PFSK-1 (cell line): ENCODE data around the gene TNP2.

Source experiments
- POLR2AphosphoS5 ChIP-seq: IDR thresholded peaks from 2 replicates; pipeline ENCODE4 v1.6.1; 2012; ENCODE audit warnings: low read depth, mild to moderate bottlenecking, control low read depth, low read length, moderate library complexity
- SIN3A ChIP-seq: IDR thresholded peaks from 2 replicates; pipeline ENCODE4 v1.6.1; 2012; ENCODE audit warnings: mild to moderate bottlenecking, low read length, moderate library complexity, borderline replicate concordance; ENCODE audit not compliant: insufficient read depth
- TAF1 ChIP-seq: IDR thresholded peaks from 2 replicates; pipeline ENCODE4 v1.6.1; 2012; ENCODE audit warnings: low read length, control low read depth, borderline replicate concordance; ENCODE audit not compliant: insufficient read depth
- TF ChIP-seq, protein P1 (sequence below), 2 experiments: IDR thresholded peaks; 2 replicates each; pipeline versions ENCODE4 v1.6.1 to v1.8.0; 2011 to 2012; ENCODE audit warnings: low read depth in 2 of 2, low read length in 2 of 2, control low read depth in 1 of 2, inconsistent platforms in 1 of 2, mild to moderate bottlenecking in 1 of 2, moderate library complexity in 1 of 2; ENCODE audit not compliant: insufficient read depth in 1 of 2

DNA sequence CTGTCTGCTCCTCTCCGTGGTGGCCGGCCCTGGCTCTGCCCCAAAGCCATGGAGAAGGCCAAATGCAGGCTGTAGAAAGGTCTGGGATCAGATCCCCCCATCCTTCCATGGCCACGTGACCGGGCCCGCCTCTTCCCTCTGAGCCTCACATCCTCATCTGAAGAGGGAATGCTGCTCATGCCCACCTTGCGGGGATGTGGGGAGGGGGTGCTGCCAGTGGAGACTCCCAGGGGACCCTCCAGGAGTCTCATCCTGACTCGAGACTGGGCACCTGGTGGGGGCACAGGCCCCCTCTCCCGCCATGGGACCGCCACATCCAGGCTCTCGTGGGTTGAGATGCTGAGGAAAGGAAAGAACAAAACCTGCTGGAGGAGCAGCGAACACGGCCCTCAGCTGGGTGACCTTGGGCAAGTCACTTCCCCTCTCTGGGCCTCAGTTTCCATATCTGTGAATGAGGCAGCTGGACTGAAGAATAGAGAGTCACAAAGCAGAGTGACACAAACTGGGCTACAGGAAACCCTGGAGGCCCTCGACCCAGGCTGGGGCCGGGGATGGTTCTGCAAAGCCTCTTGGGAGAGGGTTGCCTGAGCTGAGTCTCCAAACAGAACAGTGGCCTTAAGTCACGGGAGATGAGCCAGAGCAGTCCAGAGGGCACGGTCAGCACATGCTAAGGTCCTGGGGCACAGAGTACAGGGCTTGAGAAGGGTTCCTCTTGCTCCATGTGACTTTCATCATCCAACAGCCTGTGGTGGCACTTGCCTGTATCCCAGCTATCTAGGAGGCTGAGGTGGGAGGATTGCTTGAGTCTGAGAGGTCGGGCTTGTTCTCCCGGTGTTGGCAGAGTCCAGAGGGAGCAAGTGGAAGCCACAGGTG, 43.2 kb downstream of the TNP2 start:
- TF ChIP-seq, protein P1, sequence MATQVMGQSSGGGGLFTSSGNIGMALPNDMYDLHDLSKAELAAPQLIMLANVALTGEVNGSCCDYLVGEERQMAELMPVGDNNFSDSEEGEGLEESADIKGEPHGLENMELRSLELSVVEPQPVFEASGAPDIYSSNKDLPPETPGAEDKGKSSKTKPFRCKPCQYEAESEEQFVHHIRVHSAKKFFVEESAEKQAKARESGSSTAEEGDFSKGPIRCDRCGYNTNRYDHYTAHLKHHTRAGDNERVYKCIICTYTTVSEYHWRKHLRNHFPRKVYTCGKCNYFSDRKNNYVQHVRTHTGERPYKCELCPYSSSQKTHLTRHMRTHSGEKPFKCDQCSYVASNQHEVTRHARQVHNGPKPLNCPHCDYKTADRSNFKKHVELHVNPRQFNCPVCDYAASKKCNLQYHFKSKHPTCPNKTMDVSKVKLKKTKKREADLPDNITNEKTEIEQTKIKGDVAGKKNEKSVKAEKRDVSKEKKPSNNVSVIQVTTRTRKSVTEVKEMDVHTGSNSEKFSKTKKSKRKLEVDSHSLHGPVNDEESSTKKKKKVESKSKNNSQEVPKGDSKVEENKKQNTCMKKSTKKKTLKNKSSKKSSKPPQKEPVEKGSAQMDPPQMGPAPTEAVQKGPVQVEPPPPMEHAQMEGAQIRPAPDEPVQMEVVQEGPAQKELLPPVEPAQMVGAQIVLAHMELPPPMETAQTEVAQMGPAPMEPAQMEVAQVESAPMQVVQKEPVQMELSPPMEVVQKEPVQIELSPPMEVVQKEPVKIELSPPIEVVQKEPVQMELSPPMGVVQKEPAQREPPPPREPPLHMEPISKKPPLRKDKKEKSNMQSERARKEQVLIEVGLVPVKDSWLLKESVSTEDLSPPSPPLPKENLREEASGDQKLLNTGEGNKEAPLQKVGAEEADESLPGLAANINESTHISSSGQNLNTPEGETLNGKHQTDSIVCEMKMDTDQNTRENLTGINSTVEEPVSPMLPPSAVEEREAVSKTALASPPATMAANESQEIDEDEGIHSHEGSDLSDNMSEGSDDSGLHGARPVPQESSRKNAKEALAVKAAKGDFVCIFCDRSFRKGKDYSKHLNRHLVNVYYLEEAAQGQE (IDR thresholded peaks at IDR 0.05; ENCODE audit: insufficient read depth in 1 of 2, low read depth in 2 of 2, low read length in 2 of 2) = no peak
- no peak for TF ChIP-seq POLR2AphosphoS5
- TF ChIP-seq SIN3A = no peak
- no peak for TF ChIP-seq TAF1
